Mucosa of descending colon (tissue), 3 donors: ENCODE data around the gene COPS8. TPM values are rescaled to one million over a fixed set of nuclear protein-coding genes. Genes with fewer than 3 reads are reported as not detected.

Experiments
- ATAC-seq: fragments of 200-7000 bp; cut with Tn5 transposase; one replicate; pipeline ENCODE4 v1.9.1; 2020; ENCODE audit warnings: mild to moderate bottlenecking, moderate library complexity
- DNase-seq, 3 donors: peaks; one replicate each; pipeline ENCODE4 v3.0.0-alpha.2; 2020
- H3K36me3 ChIP-seq: fragments of 200-600 bp; one replicate; pipeline ENCODE4 v1.8.0; 2021; ENCODE audit warnings: low read depth, mild to moderate bottlenecking
- H3K4me1 ChIP-seq: fragments of 200-600 bp; one replicate; pipeline ENCODE4 v1.8.0; 2021; ENCODE audit warnings: low read depth, mild to moderate bottlenecking
- H3K4me3 ChIP-seq: fragments of 200-600 bp; one replicate; pipeline ENCODE4 v1.8.0; 2021; ENCODE audit warnings: mild to moderate bottlenecking
- H3K9me3 ChIP-seq: fragments of 200-600 bp; one replicate; pipeline ENCODE4 v1.8.0; 2021; ENCODE audit warnings: mild to moderate bottlenecking
- CTCF ChIP-seq: fragments of 200-600 bp; IDR thresholded peaks from one replicate; pipeline ENCODE4 v1.8.0; 2022; ENCODE audit warnings: antibody characterized with exemption, mild to moderate bottlenecking
- intact Hi-C, 2 donors: fragments of 100-400 bp; cut with DNase I in 1 of 2; cut with micrococcal nuclease in 1 of 2; formaldehyde crosslinking; loops; one replicate each; pipeline versions ENCODE4 v1.11.0 to v1.11.1; 2022; cut with DNase I, micrococcal nuclease
- total RNA-seq, 3 donors: library from RNA; stranded (reverse); fragmentation: NEBNext Ultra II Directional in 2 of 3; extraction: Animal tissue kit (Norgen Biotek cat#: 25700) in 2 of 3; gene quantifications; one replicate each; pipeline versions ENCODE4 v1.2.1 to v1.2.4, GENCODE V29; 2021 to 2023
- donor health status: DM: no; HTN: no; CAD: no; lungs with moderate emphysema.
- donor health status: DM: no; HTN: no; CAD: no.
- donor health status: DM: no; HTN: yes; CAD: no.

COPS8 gene
- total RNA-seq, 3 donors from 2014 or later: 23.4 to 37.3 (median 31.5) TPM

- no peaks in the 10 kb centered on the region for H3K4me1 ChIP-seq
- H3K9me3 ChIP-seq: no peaks in the 10 kb centered on the region
- H3K36me3 ChIP-seq: no peaks in the 10 kb centered on the region
- no peak overlapping the region for H3K4me3 ChIP-seq
- no peak for TF ChIP-seq CTCF
- no peak for DNase-seq
- ATAC-seq: no peak
- intact Hi-C loops: no loop called here
These were observed 5.2 kb downstream of the COPS8 start for GRCh38 chr2:237090906-237091305.

DNA sequence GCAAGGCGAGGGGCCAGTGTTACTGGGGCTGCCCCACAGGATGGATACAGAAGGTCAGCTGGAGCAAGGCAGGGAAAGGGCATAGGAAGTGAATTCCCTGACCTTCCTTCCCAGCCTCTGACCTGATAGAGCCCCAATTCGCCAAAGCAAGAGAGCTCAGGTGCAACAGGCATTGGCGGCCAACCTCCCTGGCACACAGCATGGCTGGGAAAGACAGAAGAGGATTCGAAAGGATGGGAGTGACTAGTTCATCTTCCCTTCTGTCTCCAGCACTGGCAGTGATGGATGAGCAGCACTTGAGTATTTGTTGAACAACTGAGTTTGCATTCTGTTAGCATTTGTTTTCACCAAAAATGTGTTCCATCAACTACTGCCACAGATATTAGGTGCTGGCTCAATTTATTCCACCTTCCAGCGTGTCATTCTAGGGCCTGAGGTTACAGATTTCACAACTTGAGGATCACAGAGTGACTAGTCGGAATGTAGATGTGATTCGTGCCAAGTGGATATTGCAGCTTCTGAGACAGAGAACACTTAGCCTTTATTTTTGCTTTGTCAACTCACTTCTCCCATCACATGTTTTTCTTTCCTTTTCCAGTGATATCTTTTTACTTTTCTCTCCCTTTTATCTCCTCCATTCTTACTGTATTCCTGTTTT lies 6.2 kb downstream of the COPS8 start:
- DNase-seq (no peak), ATAC-seq (no peak)
- no peaks in the 10 kb centered on the region for H3K4me1 ChIP-seq
- H3K36me3 ChIP-seq: no peaks in the 10 kb centered on the region
- no peaks in the 10 kb centered on the region for H3K9me3 ChIP-seq
- no peak for TF ChIP-seq CTCF
- H3K4me3 ChIP-seq: no peak overlapping the region
- intact Hi-C loops: no loop called here

DNA sequence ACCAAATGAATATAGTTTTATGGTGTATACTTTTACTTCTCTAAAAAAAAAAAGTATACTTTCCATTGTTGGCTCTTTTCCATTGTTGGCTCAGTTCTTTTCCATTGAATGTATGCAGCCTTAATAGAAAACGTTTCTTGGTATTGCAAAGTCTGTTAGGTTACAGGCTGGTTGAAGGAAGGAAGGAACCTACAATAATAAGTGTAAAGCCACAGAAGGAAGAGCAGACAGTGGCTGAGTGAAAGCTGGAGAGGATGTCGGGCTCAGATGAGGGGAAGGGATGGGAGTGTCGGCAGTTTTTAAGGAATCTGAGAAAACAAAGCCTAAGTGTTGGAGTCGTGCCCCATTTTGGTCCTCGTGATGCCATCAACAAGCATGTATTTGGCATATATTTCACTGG lies 6.8 kb downstream of the COPS8 start:
- TF ChIP-seq CTCF: no peak
- no peak for DNase-seq
- ATAC-seq: no peak
- H3K4me1 ChIP-seq: no peaks in the 10 kb centered on the region
- H3K9me3 ChIP-seq: no peaks in the 10 kb centered on the region
- intact Hi-C loops: no loop called here
- no peaks in the 10 kb centered on the region for H3K36me3 ChIP-seq
- no peak overlapping the region for H3K4me3 ChIP-seq

DNA sequence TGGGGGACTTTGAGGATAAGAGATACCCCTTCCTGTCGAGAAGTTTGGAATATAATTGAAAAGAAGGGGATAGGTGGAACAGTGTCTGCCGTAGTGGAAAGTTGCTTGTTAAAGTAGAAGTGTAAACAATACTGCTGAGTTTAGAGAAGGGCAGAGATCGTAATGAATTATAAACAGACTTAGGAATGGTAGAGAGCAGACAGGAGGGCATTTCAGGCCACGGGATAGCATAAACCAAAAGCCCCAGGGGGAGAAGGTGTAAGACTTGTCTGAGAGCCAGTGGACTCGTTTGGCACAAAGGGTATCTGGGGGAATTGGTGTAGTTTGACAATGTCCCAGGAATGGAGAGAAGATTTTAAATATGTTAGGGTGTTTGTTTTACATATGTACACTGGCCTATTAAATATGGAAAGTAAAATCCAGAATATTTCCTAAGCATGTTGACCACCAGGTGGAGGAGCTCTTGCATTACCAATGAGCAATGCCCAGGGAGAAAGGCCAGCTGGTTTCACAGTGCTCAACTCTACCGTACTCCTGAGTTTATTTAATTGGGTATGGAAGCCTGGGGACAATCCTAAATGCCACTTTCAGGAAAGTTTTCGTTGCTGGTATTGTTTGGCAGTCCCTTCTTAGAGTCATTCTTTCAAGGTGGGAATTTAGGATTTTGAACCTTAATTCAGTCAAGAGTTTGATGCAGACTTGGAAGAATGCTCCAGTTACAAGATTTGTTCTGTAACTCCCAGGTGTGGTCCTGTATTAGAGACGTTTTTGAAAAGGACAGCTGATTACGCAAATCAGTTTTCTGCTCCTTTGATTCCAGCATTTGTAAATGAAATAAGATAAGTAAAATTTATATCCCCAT lies 7.5 kb downstream of the COPS8 start:
- no peaks in the 10 kb centered on the region for H3K36me3 ChIP-seq
- no peaks in the 10 kb centered on the region for H3K4me1 ChIP-seq
- intact Hi-C loops: no loop called here
- no peak for TF ChIP-seq CTCF
- DNase-seq: peak in 1 of 3 donors; percentile 19
- no peaks in the 10 kb centered on the region for H3K9me3 ChIP-seq
- no peak for ATAC-seq
- no peak overlapping the region for H3K4me3 ChIP-seq

DNA sequence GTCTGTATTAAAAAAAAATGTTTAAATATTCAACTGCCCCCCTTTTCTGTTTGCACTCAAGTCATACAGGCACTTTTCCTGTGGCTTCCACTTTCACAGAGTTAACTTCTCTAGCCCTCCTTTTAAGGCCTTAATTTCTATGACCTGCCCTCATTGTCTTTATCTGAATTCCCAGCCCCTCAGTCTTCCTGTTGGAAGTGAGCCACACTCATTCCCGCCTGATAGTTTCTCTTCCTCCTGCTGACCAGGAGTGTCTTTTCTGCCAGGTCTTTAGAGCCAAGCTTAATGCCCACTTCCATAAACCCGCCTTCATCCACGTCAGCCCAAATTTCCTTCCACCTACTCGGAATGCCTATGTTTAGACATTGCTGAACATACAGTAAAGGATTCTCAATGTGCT lies 10.5 kb downstream of the COPS8 start:
- no peak for TF ChIP-seq CTCF
- H3K4me3 ChIP-seq: no peak overlapping the region
- no peaks in the 10 kb centered on the region for H3K9me3 ChIP-seq
- no peaks in the 10 kb centered on the region for H3K4me1 ChIP-seq
- intact Hi-C loops: no loop called here
- DNase-seq: no peak
- no peak for ATAC-seq
- no peaks in the 10 kb centered on the region for H3K36me3 ChIP-seq
